SK-N-SH (cell line): Measurements from ENCODE around the gene SOX10. TPM values are rescaled to one million over a fixed set of nuclear protein-coding genes. Genes with fewer than 3 reads are reported as not detected.

ENCODE experiments used
- CTCF ChIA-PET: fragments of 300-600, 350-600 bp; formaldehyde crosslinking; extraction: SDS; loops from one replicate; lab custom pipeline; 2021; lab: Yijun Ruan, JAX
- POLR2A ChIA-PET: fragments of 350-600 bp; sonication (Branson Sonifier 250); formaldehyde crosslinking; extraction: SDS; loops from one replicate; lab custom pipeline; 2020; ENCODE audit warnings: antibody characterized with exemption, inconsistent platforms; lab: Yijun Ruan, JAX
- DNase-seq: peaks from one replicate; pipeline ENCODE4 v3.0.0; 2012
- H2AFZ ChIP-seq: fragments of 200-600 bp; sonication (generic); 2 replicates; pipeline ENCODE4 v1.8.1; 2016; ENCODE audit warnings: antibody characterized with exemption, mild to moderate bottlenecking, low read depth
- H3F3A ChIP-seq: fragments of 200-600 bp; sonication (generic); replicated peaks from 2 replicates; pipeline ENCODE3; 2016; ENCODE audit warnings: antibody characterized with exemption, mild to moderate bottlenecking; ENCODE audit not compliant: insufficient read depth
- H3K27ac ChIP-seq, 2 experiments: fragments of 200-500 bp in 1 of 2; fragments of 200-600 bp in 1 of 2; sonication (Bioruptor generic) in 1 of 2; sonication (generic), shearing (Covaris generic) in 1 of 2; 2 replicates each; pipeline versions ENCODE4 v1.5.1 to v1.6.1; 2014 to 2016; ENCODE audit warnings: low read depth in 2 of 2, inconsistent platforms in 1 of 2, low read length in 1 of 2, mild to moderate bottlenecking in 1 of 2, mixed read lengths in 1 of 2
- H3K27me3 ChIP-seq: fragments of 200-600 bp; sonication (generic), shearing (Covaris generic); 2 replicates; pipeline ENCODE4 v1.6.1; 2016; ENCODE audit warnings: mixed run types; ENCODE audit not compliant: insufficient read depth
- H3K36me3 ChIP-seq, 2 experiments: fragments of 200-500 bp in 1 of 2; fragments of 200-600 bp in 1 of 2; sonication (Bioruptor generic) in 1 of 2; sonication (generic) in 1 of 2; replicated peaks in 1 of 2; 2 replicates each; pipeline versions ENCODE3 to v1.5.1; 2014 to 2016; ENCODE audit warnings: low read length in 1 of 2, mild to moderate bottlenecking in 1 of 2; ENCODE audit not compliant: insufficient read depth in 2 of 2, control insufficient read depth in 1 of 2
- H3K4me1 ChIP-seq, 2 experiments: fragments of 200-500 bp in 1 of 2; fragments of 200-600 bp in 1 of 2; sonication (Bioruptor generic) in 1 of 2; sonication (generic), shearing (Covaris generic) in 1 of 2; 2 replicates each; pipeline versions ENCODE4 v1.5.1 to v1.6.1; 2014 to 2016; ENCODE audit warnings: low read depth in 1 of 2, low read length in 1 of 2, mixed run types in 1 of 2; ENCODE audit not compliant: insufficient read depth in 2 of 2, control insufficient read depth in 1 of 2
- H3K4me2 ChIP-seq: fragments of 200-600 bp; sonication (generic), shearing (Covaris generic); 2 replicates; pipeline ENCODE4 v1.6.1; 2017; ENCODE audit warnings: mixed run types
- H3K4me3 ChIP-seq, 2 experiments: fragments of 200-500 bp in 1 of 2; fragments of 200-600 bp in 1 of 2; sonication (Bioruptor generic) in 1 of 2; sonication (generic), shearing (Covaris generic) in 1 of 2; 2 replicates each; pipeline versions ENCODE4 v1.5.1 to v1.8.1; 2014 to 2016; ENCODE audit warnings: low read depth in 2 of 2, inconsistent platforms in 1 of 2, low read length in 1 of 2, mild to moderate bottlenecking in 1 of 2, mixed read lengths in 1 of 2, moderate library complexity in 1 of 2
- H3K79me2 ChIP-seq: fragments of 200-600 bp; sonication (generic); 2 replicates; pipeline ENCODE4 v1.8.1; 2017; ENCODE audit warnings: mild to moderate bottlenecking; ENCODE audit not compliant: insufficient read depth
- H3K9ac ChIP-seq: fragments of 200-600 bp; sonication (generic); 2 replicates; pipeline ENCODE4 v1.6.1; 2017; ENCODE audit warnings: mixed run types
- H3K9me2 ChIP-seq: fragments of 200-600 bp; sonication (generic); 2 replicates; pipeline ENCODE4 v1.6.1; 2017; ENCODE audit warnings: mixed run types
- H3K9me3 ChIP-seq: fragments of 200-600 bp; sonication (generic); 2 replicates; pipeline ENCODE4 v1.6.1; 2017; ENCODE audit warnings: mixed run types, mild to moderate bottlenecking, moderate library complexity
- H4K20me1 ChIP-seq: fragments of 200-600 bp; sonication (generic); 2 replicates; pipeline ENCODE4 v1.6.1; 2017; ENCODE audit warnings: mild to moderate bottlenecking, mixed run types; ENCODE audit not compliant: insufficient read depth
- CHD2 ChIP-seq: fragments of 150-350 bp; IDR thresholded peaks from 2 replicates; pipeline ENCODE4 v1.6.1; 2018; ENCODE audit warnings: low read length; ENCODE audit not compliant: partially characterized antibody
- EZH2phosphoT487 ChIP-seq: fragments of 200-600 bp; sonication (generic); IDR thresholded peaks from 2 replicates; pipeline ENCODE4 v1.6.1; 2017; ENCODE audit warnings: low read depth, mixed run types, mild to moderate bottlenecking, antibody characterized with exemption, moderate library complexity, borderline replicate concordance
- FOSL2 ChIP-seq: IDR thresholded peaks from 2 replicates; pipeline ENCODE4 v1.4.0; 2012; ENCODE audit warnings: low read depth, mild to moderate bottlenecking, moderate library complexity, borderline replicate concordance
- FOXM1 ChIP-seq: IDR thresholded peaks from 2 replicates; pipeline ENCODE4 v1.4.0; 2012; ENCODE audit warnings: low read depth, mild to moderate bottlenecking
- IRF3 ChIP-seq: fragments of 150-350 bp; IDR thresholded peaks from 2 replicates; pipeline ENCODE4 v1.6.1; 2016; ENCODE audit warnings: mild to moderate bottlenecking, low read depth, low read length
- JUND ChIP-seq: IDR thresholded peaks from 2 replicates; pipeline ENCODE4 v1.4.0; 2012
- MEF2A ChIP-seq: IDR thresholded peaks from 2 replicates; pipeline ENCODE4 v1.4.0; 2012; ENCODE audit warnings: low read depth, borderline replicate concordance
- PBX3 ChIP-seq: IDR thresholded peaks from 2 replicates; pipeline ENCODE4; 2012
- POLR2AphosphoS5 ChIP-seq: IDR thresholded peaks from 2 replicates; pipeline ENCODE4 v1.6.1; 2012; ENCODE audit warnings: low read depth, low read length
- RAD21 ChIP-seq: IDR thresholded peaks from 2 replicates; pipeline ENCODE4 v1.6.1; 2012; ENCODE audit warnings: mild to moderate bottlenecking, low read length
- RCOR1 ChIP-seq: fragments of 150-350 bp; IDR thresholded peaks from 2 replicates; pipeline ENCODE4 v1.6.1; 2017; ENCODE audit warnings: antibody characterized with exemption, low read length
- TAF1 ChIP-seq: IDR thresholded peaks from 2 replicates; pipeline ENCODE4 v1.6.1; 2012; ENCODE audit warnings: low read depth, mild to moderate bottlenecking, low read length, moderate library complexity, borderline replicate concordance
- WGBS: methylation state at CpG from one replicate; pipeline ENCODE4 v1.1.6; 2017; ENCODE audit warnings: low lambda C conversion rate; 5-methylcytosine and 5-hydroxymethylcytosine counted together
- polyA plus RNA-seq, 3 experiments: library from polyadenylated mRNA; depleted of rRNA; stranded (reverse); fragments of >200 nt; gene quantifications; 2 replicates each; pipeline ENCODE4 v1.2.3, GENCODE V29; 2012
- TF ChIP-seq, protein P1 (sequence below): IDR thresholded peaks from 2 replicates; pipeline ENCODE4 v1.6.1; 2012; ENCODE audit warnings: mild to moderate bottlenecking, low read depth, low read length, moderate library complexity
- TF ChIP-seq, protein P2 (sequence below): IDR thresholded peaks from 2 replicates; pipeline ENCODE4 v1.4.0; 2012; ENCODE audit warnings: low read depth, borderline replicate concordance

SOX10 gene
- polyA plus RNA-seq, 1 of the 3 experiments (the other 2 are of a cell fraction), result not detected

GRCh38 chr22:37994049-37994448, 9.7 kb upstream of the SOX10 start:
- H3K4me1 ChIP-seq, result no peaks in the 10 kb centered on the region; a peak in 1 of 4 replicates
- H3F3A ChIP-seq, result no peaks in the 10 kb centered on the region
- H3K4me2 ChIP-seq, result no peak overlapping the region
- H4K20me1 ChIP-seq, result no peaks in the 10 kb centered on the region
- CTCF ChIA-PET, result interaction anchor here (1.3 kb wide), 1 partner anchor 9 kb away, joined by 3 read pairs; the partner anchor contains the start of gene SOX10
- TF ChIP-seq POLR2AphosphoS5 (no peak), MEF2A (no peak), RCOR1 (no peak)
- no peak overlapping the region for H3K27ac ChIP-seq
- POLR2A ChIA-PET, result no interaction called here
- H2AFZ ChIP-seq, result no peak overlapping the region
- no peaks in the 10 kb centered on the region for H3K36me3 ChIP-seq
- no peaks in the 10 kb centered on the region for H3K9me3 ChIP-seq
- no peak overlapping the region for H3K4me3 ChIP-seq
- DNase-seq, result no peak
- no peaks in the 10 kb centered on the region for H3K27me3 ChIP-seq
- no peaks in the 10 kb centered on the region for H3K79me2 ChIP-seq
- 94% methylated on average over 5 of the region's 6 CpGs for WGBS
- no peak overlapping the region for H3K9ac ChIP-seq
- no peaks in the 10 kb centered on the region for H3K9me2 ChIP-seq

- no peak overlapping the region for H3K4me2 ChIP-seq
- no peaks in the 10 kb centered on the region; a peak in 1 of 4 replicates for H3K4me1 ChIP-seq
- no peaks in the 10 kb centered on the region for H3K9me3 ChIP-seq
- no peaks in the 10 kb centered on the region for H3K27me3 ChIP-seq
- H3F3A ChIP-seq, result no peaks in the 10 kb centered on the region
- no peak overlapping the region for H2AFZ ChIP-seq
- no peaks in the 10 kb centered on the region for H3K79me2 ChIP-seq
- no peaks in the 10 kb centered on the region for H4K20me1 ChIP-seq
- H3K27ac ChIP-seq, result no peak overlapping the region
- H3K9ac ChIP-seq, result no peak overlapping the region
- no peaks in the 10 kb centered on the region for H3K9me2 ChIP-seq
- ChIA-PET CTCF (no interaction called here), POLR2A (no interaction called here)
- no peak for DNase-seq
- H3K36me3 ChIP-seq, result no peaks in the 10 kb centered on the region
- TF ChIP-seq JUND (no peak), RAD21 (no peak), FOSL2 (no peak), PBX3 (no peak), FOXM1 (no peak), TAF1 (no peak), CHD2 (no peak), POLR2AphosphoS5 (no peak), IRF3 (no peak), EZH2phosphoT487 (no peak)
- TF ChIP-seq, protein P1, sequence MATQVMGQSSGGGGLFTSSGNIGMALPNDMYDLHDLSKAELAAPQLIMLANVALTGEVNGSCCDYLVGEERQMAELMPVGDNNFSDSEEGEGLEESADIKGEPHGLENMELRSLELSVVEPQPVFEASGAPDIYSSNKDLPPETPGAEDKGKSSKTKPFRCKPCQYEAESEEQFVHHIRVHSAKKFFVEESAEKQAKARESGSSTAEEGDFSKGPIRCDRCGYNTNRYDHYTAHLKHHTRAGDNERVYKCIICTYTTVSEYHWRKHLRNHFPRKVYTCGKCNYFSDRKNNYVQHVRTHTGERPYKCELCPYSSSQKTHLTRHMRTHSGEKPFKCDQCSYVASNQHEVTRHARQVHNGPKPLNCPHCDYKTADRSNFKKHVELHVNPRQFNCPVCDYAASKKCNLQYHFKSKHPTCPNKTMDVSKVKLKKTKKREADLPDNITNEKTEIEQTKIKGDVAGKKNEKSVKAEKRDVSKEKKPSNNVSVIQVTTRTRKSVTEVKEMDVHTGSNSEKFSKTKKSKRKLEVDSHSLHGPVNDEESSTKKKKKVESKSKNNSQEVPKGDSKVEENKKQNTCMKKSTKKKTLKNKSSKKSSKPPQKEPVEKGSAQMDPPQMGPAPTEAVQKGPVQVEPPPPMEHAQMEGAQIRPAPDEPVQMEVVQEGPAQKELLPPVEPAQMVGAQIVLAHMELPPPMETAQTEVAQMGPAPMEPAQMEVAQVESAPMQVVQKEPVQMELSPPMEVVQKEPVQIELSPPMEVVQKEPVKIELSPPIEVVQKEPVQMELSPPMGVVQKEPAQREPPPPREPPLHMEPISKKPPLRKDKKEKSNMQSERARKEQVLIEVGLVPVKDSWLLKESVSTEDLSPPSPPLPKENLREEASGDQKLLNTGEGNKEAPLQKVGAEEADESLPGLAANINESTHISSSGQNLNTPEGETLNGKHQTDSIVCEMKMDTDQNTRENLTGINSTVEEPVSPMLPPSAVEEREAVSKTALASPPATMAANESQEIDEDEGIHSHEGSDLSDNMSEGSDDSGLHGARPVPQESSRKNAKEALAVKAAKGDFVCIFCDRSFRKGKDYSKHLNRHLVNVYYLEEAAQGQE, result no peak
- TF ChIP-seq, protein P2, sequence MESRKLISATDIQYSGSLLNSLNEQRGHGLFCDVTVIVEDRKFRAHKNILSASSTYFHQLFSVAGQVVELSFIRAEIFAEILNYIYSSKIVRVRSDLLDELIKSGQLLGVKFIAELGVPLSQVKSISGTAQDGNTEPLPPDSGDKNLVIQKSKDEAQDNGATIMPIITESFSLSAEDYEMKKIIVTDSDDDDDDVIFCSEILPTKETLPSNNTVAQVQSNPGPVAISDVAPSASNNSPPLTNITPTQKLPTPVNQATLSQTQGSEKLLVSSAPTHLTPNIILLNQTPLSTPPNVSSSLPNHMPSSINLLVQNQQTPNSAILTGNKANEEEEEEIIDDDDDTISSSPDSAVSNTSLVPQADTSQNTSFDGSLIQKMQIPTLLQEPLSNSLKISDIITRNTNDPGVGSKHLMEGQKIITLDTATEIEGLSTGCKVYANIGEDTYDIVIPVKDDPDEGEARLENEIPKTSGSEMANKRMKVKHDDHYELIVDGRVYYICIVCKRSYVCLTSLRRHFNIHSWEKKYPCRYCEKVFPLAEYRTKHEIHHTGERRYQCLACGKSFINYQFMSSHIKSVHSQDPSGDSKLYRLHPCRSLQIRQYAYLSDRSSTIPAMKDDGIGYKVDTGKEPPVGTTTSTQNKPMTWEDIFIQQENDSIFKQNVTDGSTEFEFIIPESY, result no peak
- H3K4me3 ChIP-seq, result no peak overlapping the region
- 88% methylated on average over 5 of the region's 6 CpGs for WGBS
These were observed 7.5 kb upstream of the SOX10 start for GRCh38 chr22:37991731-37992442.
